ENCODE results near the gene BAHD1. TPM values are rescaled to one million over a fixed set of nuclear protein-coding genes. Genes with fewer than 3 reads are reported as not detected.

BAHD1 gene
- total and polyA plus RNA-seq, 2 donors (not counting 3 experiments of a cell fraction or from before 2014, with no cell fraction given): 6.3 to 19.1 TPM

DNA sequence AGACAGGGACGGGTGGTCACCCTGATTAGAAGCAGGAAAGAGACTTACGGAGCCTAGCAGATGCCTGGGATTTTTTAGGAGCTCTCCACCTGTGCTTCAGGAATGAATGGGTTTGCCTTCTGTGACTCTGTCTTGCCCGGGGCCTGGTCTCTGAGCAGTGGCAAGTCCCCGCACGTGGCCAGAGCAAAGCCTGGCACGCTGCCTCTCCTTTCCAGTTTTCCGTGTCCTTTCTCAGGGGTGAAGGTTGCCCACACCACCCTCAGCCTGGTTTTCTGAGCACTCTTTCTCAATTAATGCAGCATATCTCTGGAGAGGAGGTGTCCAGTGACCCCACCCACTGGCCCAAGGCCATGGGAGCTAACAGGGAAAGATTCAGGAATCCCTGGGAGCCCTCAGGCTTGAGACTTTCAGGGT is 15.6 kb downstream of the BAHD1 start:
- POLR2A ChIA-PET: no interaction called here
- Histone ChIP-seq H3K27me3 (ENCODE audit: control insufficient read depth in 2 of 2, insufficient read depth in 2 of 2, low read length in 2 of 2) (no peaks in the 10 kb centered on the region), H3K79me2 (ENCODE audit: control insufficient read depth, insufficient read depth, low read length) (peaks cover 9% of the 10 kb centered on the region), H3K4me3 (replicated peaks in 1 of 3; ENCODE audit: insufficient read depth in 1 of 3, low read depth in 1 of 3, low read length in 3 of 3) (no peak overlapping the region), H3K36me3 (ENCODE audit: control insufficient read depth in 2 of 2, extremely low read depth in 1 of 2, insufficient read depth in 2 of 2, low read length in 2 of 2) (peaks cover 0 to 10% of the 10 kb centered on the region in 2 experiments), H3K9me3 (replicated peaks; ENCODE audit: control insufficient read depth, insufficient read depth, low read length) (no peaks in the 10 kb centered on the region), H3K4me2 (ENCODE audit: insufficient read depth, low read length) (no peak overlapping the region), H3K9ac (replicated peaks; ENCODE audit: extremely low read depth, insufficient read depth, low read length) (no peak overlapping the region), H3K9me1 (replicated peaks; ENCODE audit: control insufficient read depth, extremely low read depth, insufficient read depth, low read length) (no peaks in the 10 kb centered on the region), H3K27ac (ENCODE audit: insufficient read depth, low read depth, low read length) (no peak overlapping the region), H2AFZ (ENCODE audit: low read depth, low read length) (no peak overlapping the region), H4K20me1 (replicated peaks; ENCODE audit: control insufficient read depth, extremely low read depth, insufficient read depth, low read length) (peaks cover 3% of the 10 kb centered on the region), H3K4me1 (ENCODE audit: control insufficient read depth, extremely low read depth, insufficient read depth, low read length) (no peaks in the 10 kb centered on the region)
- dilution Hi-C loops (cut with MboI; ENCODE audit: extremely low pct_ligation_motif_present, low sequenced_read_pairs) (no loop called here), intact Hi-C loops (cut with micrococcal nuclease) (no loop called here)
- TF ChIP-seq, protein P1, sequence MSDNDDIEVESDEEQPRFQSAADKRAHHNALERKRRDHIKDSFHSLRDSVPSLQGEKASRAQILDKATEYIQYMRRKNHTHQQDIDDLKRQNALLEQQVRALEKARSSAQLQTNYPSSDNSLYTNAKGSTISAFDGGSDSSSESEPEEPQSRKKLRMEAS (IDR thresholded peaks at IDR 0.05; ENCODE audit: insufficient read depth, insufficient read length): no peak
- TF ChIP-seq JUN (IDR thresholded peaks at IDR 0.05; ENCODE audit: borderline replicate concordance, insufficient read depth, insufficient read length, low read depth): no peak
- TF ChIP-seq EZH2 (IDR thresholded peaks at IDR 0.05; ENCODE audit: borderline replicate concordance, low read depth, low read length, severe bottlenecking): no peak
- TF ChIP-seq, protein P2, sequence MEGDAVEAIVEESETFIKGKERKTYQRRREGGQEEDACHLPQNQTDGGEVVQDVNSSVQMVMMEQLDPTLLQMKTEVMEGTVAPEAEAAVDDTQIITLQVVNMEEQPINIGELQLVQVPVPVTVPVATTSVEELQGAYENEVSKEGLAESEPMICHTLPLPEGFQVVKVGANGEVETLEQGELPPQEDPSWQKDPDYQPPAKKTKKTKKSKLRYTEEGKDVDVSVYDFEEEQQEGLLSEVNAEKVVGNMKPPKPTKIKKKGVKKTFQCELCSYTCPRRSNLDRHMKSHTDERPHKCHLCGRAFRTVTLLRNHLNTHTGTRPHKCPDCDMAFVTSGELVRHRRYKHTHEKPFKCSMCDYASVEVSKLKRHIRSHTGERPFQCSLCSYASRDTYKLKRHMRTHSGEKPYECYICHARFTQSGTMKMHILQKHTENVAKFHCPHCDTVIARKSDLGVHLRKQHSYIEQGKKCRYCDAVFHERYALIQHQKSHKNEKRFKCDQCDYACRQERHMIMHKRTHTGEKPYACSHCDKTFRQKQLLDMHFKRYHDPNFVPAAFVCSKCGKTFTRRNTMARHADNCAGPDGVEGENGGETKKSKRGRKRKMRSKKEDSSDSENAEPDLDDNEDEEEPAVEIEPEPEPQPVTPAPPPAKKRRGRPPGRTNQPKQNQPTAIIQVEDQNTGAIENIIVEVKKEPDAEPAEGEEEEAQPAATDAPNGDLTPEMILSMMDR (IDR thresholded peaks at IDR 0.05; ENCODE audit: extremely low read depth in 1 of 2, insufficient read depth in 1 of 2, low read depth in 1 of 2, low read length in 2 of 2): no peak
- TF ChIP-seq GATA2 (IDR thresholded peaks at IDR 0.05; ENCODE audit: insufficient read depth, insufficient read length, low read depth, low read length): no peak
- no peak for TF ChIP-seq POLR2A (IDR thresholded peaks at IDR 0.05; ENCODE audit: low read depth, low read length)
- no peak for TF ChIP-seq FOS (IDR thresholded peaks at IDR 0.05; ENCODE audit: borderline replicate concordance, insufficient read depth, low read length)
- TF ChIP-seq MYC (IDR thresholded peaks at IDR 0.05; ENCODE audit: low read depth, low read length): no peak
- no peak for TF ChIP-seq POLR2AphosphoS5 (IDR thresholded peaks at IDR 0.05; ENCODE audit: insufficient read depth, low read depth, low read length)
- DNase-seq (ENCODE audit: low read depth, low spot score): no peak
- CTCF ChIA-PET: interaction anchor here (1.8 kb wide), 1 partner anchor 14 kb away, joined by 7 read pairs; no protein-coding TSS in a partner anchor
- no TSS peak for BruUV-seq (replicated peaks)
- no peak for FAIRE-seq
